Measurements from ENCODE around the gene SEZ6L2.
A peak's percentile ranks its signal among the peaks of the same experiment; 100 is the strongest.
"Not testable (repeated sequence)": the region's sequence is repeated elsewhere in the genome, so short reads cannot be mapped to it uniquely, and the experiment has no call there.

SEZ6L2 gene

GRCh38 chr16:29909851-29910250, 10.5 kb upstream of the SEZ6L2 start:
- DNase-seq = not testable (repeated sequence)

DNA sequence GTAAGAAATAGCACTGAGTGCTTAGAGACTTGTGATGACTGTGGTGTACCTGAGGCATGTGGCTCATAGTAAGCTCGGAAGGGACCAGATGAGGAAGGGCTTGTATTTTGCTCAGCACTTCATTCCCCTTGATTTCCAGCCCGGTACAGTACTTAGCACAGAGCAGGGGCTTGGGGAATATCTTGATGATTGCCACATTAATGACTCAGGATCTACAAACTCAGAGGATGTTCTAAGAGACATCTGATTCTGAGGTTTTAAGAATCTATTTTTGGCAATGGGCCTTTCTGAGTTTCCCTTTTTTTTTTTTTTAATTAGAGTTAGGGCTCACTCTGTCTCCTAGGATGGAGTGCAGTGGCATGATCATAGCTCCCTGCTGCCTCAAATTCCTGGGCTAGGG, 10.0 kb upstream of the SEZ6L2 start:
- DNase-seq = no peak

GRCh38 chr16:29908719-29909220, 9.4 kb upstream of the SEZ6L2 start:
- no peak for DNase-seq

GRCh38 chr16:29907973-29908372, 8.6 kb upstream of the SEZ6L2 start:
- no peak for DNase-seq

- no peak for DNase-seq
Observed at GRCh38 chr16:29906520-29907244, 7.3 kb upstream of the SEZ6L2 start.

DNA sequence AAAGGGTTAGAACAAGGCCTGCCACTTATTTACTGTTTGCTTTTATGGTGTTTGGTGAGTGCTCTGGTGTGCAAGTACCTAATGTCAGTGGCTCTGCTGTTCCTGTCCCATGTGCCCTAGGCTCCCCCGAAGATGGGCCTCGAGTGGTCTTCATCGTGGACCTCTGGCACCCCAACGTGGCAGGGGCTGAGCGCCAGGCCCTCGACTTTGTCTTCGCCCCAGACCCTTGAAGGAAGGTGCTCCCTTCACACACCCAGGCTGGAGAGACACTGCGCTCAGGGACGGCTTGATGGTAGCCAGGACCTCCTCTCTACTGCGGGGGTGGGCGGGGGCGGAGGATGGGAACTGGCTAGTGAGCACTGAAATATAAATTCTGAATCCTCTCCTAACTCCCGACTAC, 6.3 kb upstream of the SEZ6L2 start:
- no peak for DNase-seq

DNA sequence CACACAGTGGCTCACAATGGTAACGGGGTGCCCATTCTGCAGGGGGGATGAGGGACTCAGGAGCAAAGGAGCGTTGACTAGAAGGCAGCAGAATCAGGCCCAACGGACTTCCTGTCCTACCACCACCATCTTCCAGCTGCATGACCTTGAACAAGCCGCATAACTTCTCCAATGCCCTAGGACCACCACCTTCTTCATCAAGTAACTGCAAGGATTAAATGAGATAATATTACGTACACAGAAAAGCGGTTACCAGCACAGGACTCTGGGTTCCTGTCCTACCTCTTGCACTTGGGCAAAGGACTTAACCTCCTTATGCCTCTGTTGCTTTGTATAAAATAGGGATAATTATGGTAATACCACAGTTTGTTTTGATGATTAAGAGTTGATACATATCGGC, 5.6 kb upstream of the SEZ6L2 start:
- no peak for DNase-seq

GRCh38 chr16:29903590-29903989, 4.2 kb upstream of the SEZ6L2 start:
- no peak for DNase-seq

DNA sequence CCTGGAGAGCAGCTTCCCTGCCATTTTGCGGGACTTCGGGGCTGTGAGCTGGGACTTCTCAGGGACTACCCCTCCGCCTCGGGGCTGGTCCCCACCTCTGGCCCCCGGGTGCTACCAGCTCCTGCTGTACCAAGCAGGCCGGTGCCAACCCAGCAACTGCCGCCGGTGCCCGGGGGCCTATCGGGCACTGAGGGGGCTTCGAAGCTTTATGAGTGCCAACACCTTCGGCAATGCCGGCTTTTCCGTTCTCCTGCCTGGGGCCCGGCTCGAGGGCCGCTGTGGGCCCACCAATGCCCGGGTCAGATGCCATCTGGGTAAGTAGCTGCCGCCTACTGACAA, 2.2 kb upstream of the SEZ6L2 start:
- no peak for DNase-seq

- DNase-seq = no peak
Observed at GRCh38 chr16:29900888-29901606, 1.7 kb upstream of the SEZ6L2 start.

GRCh38 chr16:29900102-29900887, 945 bp upstream of the SEZ6L2 start, which contains the start of gene ASPHD1:
Gene ASPHD1 (plus strand): TSS chr16:29900488. CDS start chr16:29900972, 484 bp downstream.
- peak; percentile 83 for DNase-seq

- no peak for DNase-seq
Observed at GRCh38 chr16:29898804-29899515, 390 bp downstream of the SEZ6L2 start.

GRCh38 chr16:29898135-29898803, 1.1 kb downstream of the SEZ6L2 start:
- no peak for DNase-seq

DNA sequence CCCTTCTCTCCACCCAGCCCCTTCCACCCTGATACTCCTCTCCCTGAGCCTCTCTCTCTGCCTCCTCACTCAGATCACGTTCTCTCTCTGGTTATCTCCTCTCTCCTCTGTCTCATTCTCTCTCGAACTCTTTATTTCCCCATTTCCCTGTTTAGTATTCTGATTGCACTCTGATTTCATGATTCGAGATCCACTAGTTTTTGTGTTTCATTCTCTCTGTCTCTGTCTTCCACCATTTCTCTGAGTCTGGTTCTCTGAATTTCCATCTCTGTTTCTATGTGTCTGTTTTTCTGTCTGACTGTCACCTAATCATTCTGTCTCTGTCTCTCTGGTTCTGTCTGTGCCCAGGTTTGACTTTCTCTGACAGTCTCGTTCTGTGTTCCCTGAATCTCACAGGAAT, 2.0 kb downstream of the SEZ6L2 start:
- no peak for DNase-seq

- no peak for DNase-seq
Observed at GRCh38 chr16:29896841-29897240, 2.5 kb downstream of the SEZ6L2 start.

DNA sequence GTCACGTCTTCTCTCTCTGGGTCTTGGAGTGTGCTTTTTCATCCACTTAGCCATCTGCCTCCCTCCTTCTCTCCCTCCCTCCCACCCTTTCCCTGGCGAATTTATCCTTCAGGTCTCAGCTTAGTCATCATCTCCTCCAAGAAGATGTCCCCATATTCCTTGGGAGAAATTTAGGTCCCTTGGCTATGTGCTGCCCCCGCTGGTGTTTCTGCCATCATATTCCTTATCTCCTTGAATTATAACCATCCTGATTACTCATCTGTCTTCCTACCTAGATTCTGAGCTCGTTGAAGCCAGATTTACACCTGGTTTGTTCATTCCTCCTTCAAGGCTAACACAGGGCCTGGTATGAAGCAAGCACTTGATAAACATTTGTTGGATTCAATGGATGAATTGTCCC, 5.0 kb downstream of the SEZ6L2 start:
- DNase-seq = no peak

DNA sequence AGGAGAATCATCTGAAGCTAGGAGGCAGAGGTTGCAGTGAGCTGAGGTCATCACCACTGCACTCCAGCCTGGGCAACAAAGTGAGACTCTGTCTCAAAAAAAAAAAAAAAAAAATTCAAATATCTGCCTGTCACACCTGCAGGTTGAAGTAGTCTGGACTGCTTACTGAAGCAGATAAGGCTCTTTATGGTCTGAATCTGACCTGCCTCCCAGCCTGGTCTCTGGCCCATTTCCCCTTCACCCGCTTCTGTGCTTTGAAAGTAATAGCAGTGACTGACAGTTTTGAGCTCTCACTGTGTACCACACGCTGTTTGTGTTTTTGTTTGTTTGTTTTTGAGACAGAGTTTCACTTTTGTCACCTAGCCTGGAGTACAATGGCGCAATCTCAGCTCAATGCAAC, 5.8 kb downstream of the SEZ6L2 start:
- DNase-seq = no peak

DNA sequence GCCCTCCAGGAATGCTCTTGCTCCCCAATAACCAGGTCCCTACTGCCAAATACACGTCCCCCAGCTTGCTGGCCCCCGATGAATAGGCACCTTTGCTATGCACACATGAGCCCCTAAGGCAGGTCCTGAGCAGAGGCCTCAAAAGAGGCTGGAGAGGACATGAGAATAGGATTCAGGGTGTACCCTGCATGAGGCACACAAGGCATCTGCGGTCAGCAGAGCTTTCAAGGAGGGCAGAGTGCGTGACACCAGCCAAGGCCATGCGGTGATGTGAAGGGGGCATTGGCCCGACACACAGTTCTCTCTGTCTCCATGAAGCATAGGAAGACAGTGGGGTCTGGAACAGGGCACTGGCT, 6.9 kb downstream of the SEZ6L2 start:
- no peak for DNase-seq

DNA sequence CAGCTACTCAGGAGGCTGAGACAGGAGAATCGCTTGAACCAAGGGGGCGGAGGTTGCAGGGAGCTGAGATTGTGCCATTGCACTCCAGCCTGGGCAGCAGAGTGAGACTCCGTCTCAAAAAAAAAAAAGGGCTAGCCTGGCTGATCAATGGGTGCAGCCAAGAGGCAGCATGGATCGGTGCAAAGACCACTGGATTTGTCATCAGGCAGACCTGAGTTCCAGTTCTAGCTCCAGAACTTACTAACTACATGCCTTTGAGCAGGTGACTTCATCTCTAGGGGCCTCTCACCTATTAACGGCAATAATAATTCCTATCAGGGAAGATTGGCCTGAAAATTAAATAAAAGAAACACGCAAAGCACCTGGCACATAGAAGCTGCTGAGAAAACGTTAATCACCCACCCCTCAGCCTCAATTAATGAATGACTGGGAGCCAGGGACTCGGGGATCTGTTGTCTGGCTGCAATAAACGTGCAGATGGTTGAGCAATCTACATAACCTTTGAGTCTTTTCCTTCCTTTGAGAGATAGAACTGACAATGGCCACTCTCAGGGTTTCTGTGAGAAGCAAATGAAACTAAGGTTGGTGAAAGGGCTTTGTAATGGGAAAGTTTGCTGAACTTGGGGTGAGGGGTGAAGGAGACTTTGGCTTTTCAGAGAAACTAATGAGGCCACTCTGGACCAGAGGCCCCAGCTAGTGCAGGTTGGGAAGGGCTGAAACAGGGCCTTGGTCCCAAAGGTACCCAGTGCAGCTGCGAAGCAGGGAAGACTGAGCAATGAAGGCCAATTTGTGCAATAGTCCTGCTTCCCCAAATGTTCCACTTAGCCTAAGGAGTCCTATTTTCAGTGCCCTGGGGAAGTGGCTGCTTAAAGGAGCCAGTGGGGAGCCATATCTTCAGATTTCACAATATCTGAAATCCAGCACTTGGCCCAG, 7.6 kb downstream of the SEZ6L2 start:
- no peak for DNase-seq

- not testable (repeated sequence) for DNase-seq
Observed at GRCh38 chr16:29889372-29889771, 10.0 kb downstream of the SEZ6L2 start.

DNA sequence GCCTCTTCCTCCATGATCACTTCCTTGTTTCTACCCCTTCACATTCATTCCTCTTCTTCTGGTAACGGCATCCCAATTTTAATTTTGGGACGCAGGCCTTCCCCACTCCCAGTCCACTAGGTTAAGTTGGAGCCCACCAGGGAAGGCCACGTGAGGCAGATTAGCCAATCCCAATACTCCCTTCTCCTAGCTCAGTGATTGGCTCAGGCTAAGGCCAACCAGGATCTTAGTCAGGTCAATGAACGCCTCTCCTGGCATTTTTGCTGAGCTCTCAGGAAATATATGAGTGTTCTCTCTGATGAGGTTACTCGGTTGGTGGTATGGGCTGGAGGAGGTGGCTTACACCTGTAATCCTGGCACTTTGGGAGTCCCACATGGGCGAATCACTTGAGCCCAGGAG, 15.4 kb downstream of the SEZ6L2 start:
- DNase-seq = no peak

All from CD4-positive, alpha-beta T cell treated with Interleukin-17A for 4 hours (primary cell).